22Rv1 (cell line): ENCODE results near the gene PDIK1L.

Experiments used
- H3K27ac ChIP-seq: fragments of 450-650 bp; 2 replicates; pipeline ENCODE4 v1.5.1; 2017
- CTCF ChIP-seq: fragments of 450-650 bp; IDR thresholded peaks from 2 replicates; pipeline ENCODE4 v1.5.1; 2017; ENCODE audit warnings: mild to moderate bottlenecking
- ZFX ChIP-seq: fragments of 450-650 bp; IDR thresholded peaks from 2 replicates; pipeline ENCODE4 v1.6.1; 2017; ENCODE audit warnings: antibody characterized with exemption, borderline replicate concordance

The PDIK1L gene

GRCh38 chr1:26125382-26125781 lies 13.8 kb downstream of the PDIK1L start:
- peak overlapping the region; percentile 75 for H3K27ac ChIP-seq
- no peak for TF ChIP-seq ZFX

GRCh38 chr1:26125946-26126320 lies 14.3 kb downstream of the PDIK1L start:
- TF ChIP-seq CTCF (no peak), ZFX (no peak)
- peak overlapping the region; percentile 75 for H3K27ac ChIP-seq

GRCh38 chr1:26126321-26127084 lies 14.9 kb downstream of the PDIK1L start:
- no peak for TF ChIP-seq CTCF
- no peak for TF ChIP-seq ZFX
- peak overlapping the region; percentile 75 for H3K27ac ChIP-seq

GRCh38 chr1:26127235-26128163 lies 15.9 kb downstream of the PDIK1L start:
- TF ChIP-seq ZFX (no peak), CTCF (no peak)
- peak overlapping the region; percentile 75 for H3K27ac ChIP-seq

- TF ChIP-seq CTCF (no peak), ZFX (no peak)
- no peak overlapping the region for H3K27ac ChIP-seq
Measured at GRCh38 chr1:26129778-26130177, 18.2 kb downstream of the PDIK1L start.

- no peak for TF ChIP-seq ZFX
- TF ChIP-seq CTCF: no peak
- H3K27ac ChIP-seq: no peak overlapping the region
Measured at GRCh38 chr1:26130695-26131094, 19.1 kb downstream of the PDIK1L start.

- H3K27ac ChIP-seq: no peak overlapping the region
- TF ChIP-seq ZFX (no peak), CTCF (no peak)
Measured at GRCh38 chr1:26132128-26132833, 20.7 kb downstream of the PDIK1L start.
